NOMO-1 treated with DMSO at 0.1 percent for 48 hours (cell line): ENCODE data around the gene FOXD4L3.
"Not testable (repeated sequence)": the region's sequence is repeated elsewhere in the genome, so short reads cannot be mapped to it uniquely, and the experiment has no call there.

Experiments used
- DNase-seq: peaks from one replicate; lab custom pipeline; 2025; ENCODE audit not compliant: unreplicated experiment; lab: John Stamatoyannopoulos, UW

The FOXD4L3 gene

GRCh38 chr9:68302567-68302966 lies at the start of gene FOXD4L3:
Gene FOXD4L3, plus strand, starts transcription at chr9:68302867. Its CDS starts 85 bp downstream, at chr9:68302952.
- not testable (repeated sequence) for DNase-seq

GRCh38 chr9:68281041-68281440 lies 21.6 kb upstream of the FOXD4L3 start:
- not testable (repeated sequence) for DNase-seq

- DNase-seq: not testable (repeated sequence)
Measured at GRCh38 chr9:68303771-68304170, 1.1 kb downstream of the FOXD4L3 start.

GRCh38 chr9:68304212-68304611 lies 1.5 kb downstream of the FOXD4L3 start:
- not testable (repeated sequence) for DNase-seq

GRCh38 chr9:68304777-68305176 lies 2.1 kb downstream of the FOXD4L3 start:
- DNase-seq: not testable (repeated sequence)

- not testable (repeated sequence) for DNase-seq
Measured at GRCh38 chr9:68305680-68306285, 3.1 kb downstream of the FOXD4L3 start.

GRCh38 chr9:68306391-68306964 lies 3.8 kb downstream of the FOXD4L3 start:
- DNase-seq: not testable (repeated sequence)

- DNase-seq: not testable (repeated sequence)
Measured at GRCh38 chr9:68307127-68307526, 4.5 kb downstream of the FOXD4L3 start.

GRCh38 chr9:68307654-68308053 lies 5.0 kb downstream of the FOXD4L3 start:
- DNase-seq: not testable (repeated sequence)

GRCh38 chr9:68311208-68311607 lies 8.5 kb downstream of the FOXD4L3 start:
- DNase-seq: not testable (repeated sequence)

GRCh38 chr9:68318209-68318608 lies 15.5 kb downstream of the FOXD4L3 start:
- not testable (repeated sequence) for DNase-seq

- not testable (repeated sequence) for DNase-seq
Measured at GRCh38 chr9:68323749-68324148, 21.1 kb downstream of the FOXD4L3 start.

GRCh38 chr9:68324518-68324917 lies 21.9 kb downstream of the FOXD4L3 start:
- DNase-seq: not testable (repeated sequence)

- not testable (repeated sequence) for DNase-seq
Measured at GRCh38 chr9:68329106-68329505, 26.4 kb downstream of the FOXD4L3 start.

- DNase-seq: not testable (repeated sequence)
Measured at GRCh38 chr9:68330531-68331173, 28.0 kb downstream of the FOXD4L3 start.

GRCh38 chr9:68332122-68332521 lies 29.5 kb downstream of the FOXD4L3 start:
- not testable (repeated sequence) for DNase-seq

GRCh38 chr9:68335935-68336334 lies 33.3 kb downstream of the FOXD4L3 start:
- not testable (repeated sequence) for DNase-seq

GRCh38 chr9:68336639-68337339 lies 34.1 kb downstream of the FOXD4L3 start:
- DNase-seq: not testable (repeated sequence)

- DNase-seq: not testable (repeated sequence)
Measured at GRCh38 chr9:68338000-68338399, 35.3 kb downstream of the FOXD4L3 start.

- not testable (repeated sequence) for DNase-seq
Measured at GRCh38 chr9:68342265-68343025, 39.8 kb downstream of the FOXD4L3 start.

- not testable (repeated sequence) for DNase-seq
Measured at GRCh38 chr9:68343242-68343641, 40.6 kb downstream of the FOXD4L3 start.
